B cell (primary cell): ENCODE results near the gene GLI3. TPM values are rescaled to one million over a fixed set of nuclear protein-coding genes. Genes with fewer than 3 reads are reported as not detected.

Source experiments
- ATAC-seq: fragments of 200-7000 bp; cut with Tn5 transposase; one replicate; pipeline ENCODE4 v1.10.0; 2021; ENCODE audit warnings: low read depth, mild to moderate bottlenecking, moderate number of reproducible peaks, moderate library complexity
- CTCF ChIA-PET: fragments of 350-600 bp; sonication (Branson Sonifier 250); formaldehyde crosslinking; loops from one replicate; lab custom pipeline; 2021; ENCODE audit warnings: antibody characterized with exemption, inconsistent platforms; lab: Charles Lee
- POLR2A ChIA-PET: fragments of 350-600 bp; sonication (Branson Sonifier 250); formaldehyde crosslinking; loops from one replicate; lab custom pipeline; 2021; ENCODE audit warnings: antibody characterized with exemption; lab: Charles Lee
- DNase-seq: peaks from one replicate; pipeline ENCODE4 v3.0.0; 2013
- H2AFZ ChIP-seq: 2 replicates; pipeline ENCODE4 v1.6.1; 2012; ENCODE audit warnings: mild to moderate bottlenecking, low read depth, low read length; ENCODE audit not compliant: insufficient read depth, poor library complexity, severe bottlenecking
- H3K27ac ChIP-seq, 2 donors: 1 replicate in 1 of 2; 2 replicates in 1 of 2; pipeline ENCODE4 v1.5.1; 2012 to 2013; ENCODE audit warnings: low read length in 2 of 2, mild to moderate bottlenecking in 2 of 2, moderate library complexity in 1 of 2
- H3K27me3 ChIP-seq, 4 experiments: fragments of 200-600 bp in 1 of 4; sonication (generic) in 1 of 4; replicated peaks in 1 of 4; 1 replicate in 2 of 4; 2 replicates in 2 of 4; pipeline versions ENCODE4 v1.6.1 to v1.7.0; 2013 to 2016; ENCODE audit warnings: low read length in 3 of 4, mild to moderate bottlenecking in 2 of 4, mixed read lengths in 1 of 4, moderate library complexity in 1 of 4; ENCODE audit not compliant: insufficient read depth in 4 of 4, control insufficient read depth in 3 of 4; ENCODE audit errors: control extremely low read depth in 1 of 4
- H3K36me3 ChIP-seq, 2 experiments: replicated peaks in 1 of 2; 1 replicate in 1 of 2; 2 replicates in 1 of 2; pipeline versions ENCODE4 v1.6.1 to v1.7.1; 2013; ENCODE audit warnings: low read length in 1 of 2; ENCODE audit not compliant: insufficient read depth in 2 of 2, control insufficient read depth in 1 of 2; ENCODE audit errors: control extremely low read depth in 1 of 2, extremely low read depth in 1 of 2
- H3K4me1 ChIP-seq, 2 donors: fragments of 200-600 bp in 1 of 2; sonication (generic) in 1 of 2; 1 replicate in 1 of 2; 2 replicates in 1 of 2; pipeline versions ENCODE4 v1.5.1 to v1.6.1; 2013 to 2017; ENCODE audit warnings: low read length in 2 of 2; ENCODE audit not compliant: control insufficient read depth in 2 of 2, insufficient read depth in 2 of 2
- H3K4me2 ChIP-seq: replicated peaks from 2 replicates; pipeline ENCODE3; 2012; ENCODE audit warnings: mild to moderate bottlenecking, low read depth, low read length; ENCODE audit not compliant: poor library complexity, severe bottlenecking
- H3K4me3 ChIP-seq, 5 experiments: fragments of 200-600 bp in 1 of 5; sonication (generic) in 1 of 5; 1 replicate in 3 of 5; 2 replicates in 2 of 5; pipeline versions ENCODE4 v1.5.1 to v1.7.0; 2011 to 2016; ENCODE audit warnings: low read length in 4 of 5, mild to moderate bottlenecking in 4 of 5, low read depth in 2 of 5, control low read depth in 1 of 5, moderate library complexity in 1 of 5; ENCODE audit not compliant: insufficient read depth in 1 of 5; ENCODE audit errors: control extremely low read depth in 1 of 5, extremely low read depth in 1 of 5
- H3K79me2 ChIP-seq: fragments of 200-600 bp; sonication (generic); one replicate; pipeline ENCODE4 v1.6.0; 2016; ENCODE audit warnings: low read length; ENCODE audit not compliant: control insufficient read depth, insufficient read depth
- H3K9ac ChIP-seq: fragments of 200-600 bp; sonication (generic); 2 replicates; pipeline ENCODE4 v1.6.1; 2017; ENCODE audit warnings: mild to moderate bottlenecking, low read length, moderate library complexity
- H3K9me3 ChIP-seq, 3 donors: one replicate each; pipeline versions ENCODE4 v1.6.1 to v1.7.1; 2013; ENCODE audit warnings: low read length in 2 of 3; ENCODE audit not compliant: control insufficient read depth in 2 of 3, insufficient read depth in 1 of 3; ENCODE audit errors: control extremely low read depth in 1 of 3
- H4K20me1 ChIP-seq: 2 replicates; pipeline ENCODE4 v1.6.0; 2012; ENCODE audit warnings: mild to moderate bottlenecking, low read length; ENCODE audit not compliant: insufficient read depth, control insufficient read depth, poor library complexity, severe bottlenecking
- H3K27ac Mint-ChIP-seq: one replicate; pipeline ENCODE4 v1.8.0; 2021; ENCODE audit warnings: mixed read lengths
- H3K27me3 Mint-ChIP-seq: one replicate; pipeline ENCODE4 v1.8.0; 2021; ENCODE audit warnings: mixed read lengths
- H3K4me1 Mint-ChIP-seq: one replicate; pipeline ENCODE4 v1.8.0; 2021; ENCODE audit warnings: mixed read lengths
- H3K4me3 Mint-ChIP-seq: one replicate; pipeline ENCODE4 v1.8.0; 2021; ENCODE audit warnings: mixed read lengths
- H3K9me3 Mint-ChIP-seq: one replicate; pipeline ENCODE4 v1.8.0; 2022; ENCODE audit warnings: mixed read lengths; ENCODE audit not compliant: insufficient read depth
- EZH2 ChIP-seq: IDR thresholded peaks from 2 replicates; pipeline ENCODE4 v1.6.1; 2012; ENCODE audit warnings: borderline replicate concordance, low read depth, mild to moderate bottlenecking, moderate library complexity, low read length; ENCODE audit not compliant: insufficient read depth, poor library complexity, severe bottlenecking
- WGBS: methylation state at CpG from one replicate; pipeline ENCODE4 v1.1.5; 2013; ENCODE audit warnings: missing lambda C conversion rate; ENCODE audit not compliant: insufficient coverage; 5-methylcytosine and 5-hydroxymethylcytosine counted together
- intact Hi-C: fragments of 100-400 bp; cut with micrococcal nuclease; formaldehyde crosslinking; loops from one replicate; pipeline ENCODE4 v1.10.0; 2022
- polyA plus RNA-seq: library from polyadenylated mRNA; depleted of rRNA; stranded (reverse); fragments of >200 nt; gene quantifications from 2 replicates; pipeline ENCODE4 v1.2.3, GENCODE V29; 2012
- total RNA-seq, 2 donors: library from RNA; stranded (reverse); fragments of 120-200 nt in 1 of 2; gene quantifications; 1 replicate in 1 of 2; 2 replicates in 1 of 2; pipeline versions ENCODE4 v1.2.3 to v1.2.4, GENCODE V29; 2013 to 2022
- TF ChIP-seq, protein P1 (sequence below): fragments of 200-600 bp; IDR thresholded peaks from one replicate; pipeline ENCODE4 v1.8.0; 2022; ENCODE audit warnings: antibody characterized with exemption, mild to moderate bottlenecking

GLI3 gene
- total and polyA plus RNA-seq, 2 donors (not counting 1 experiment from before 2014, with no cell fraction given): not detected

DNA sequence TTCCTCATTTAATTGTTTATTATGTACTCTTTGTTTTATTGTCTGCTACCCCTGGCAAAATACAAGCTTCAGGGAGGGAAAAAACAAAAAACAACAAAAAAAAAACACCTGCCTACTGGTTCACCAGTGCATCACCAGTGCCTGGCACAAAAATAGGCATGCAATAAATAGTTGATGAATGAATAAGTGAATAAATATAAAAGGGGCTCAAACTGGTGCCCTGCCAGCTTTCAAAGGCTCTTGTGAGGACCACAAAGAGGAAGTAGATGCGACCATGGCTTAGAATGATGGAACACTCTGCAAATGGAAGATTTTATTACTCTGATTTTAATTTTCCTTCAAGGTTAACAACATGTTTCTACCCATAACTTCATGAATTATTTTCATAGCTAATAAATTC is 321.1 kb downstream of the GLI3 start:
- H3K27ac ChIP-seq: no peak overlapping the region
- POLR2A ChIA-PET: no interaction called here
- no peak overlapping the region for H3K4me3 ChIP-seq
- WGBS: no CpG with 5 or more reads among the region's 1 CpG
- H3K27me3 ChIP-seq: peaks cover 0 to 2% (median 0%) of the 10 kb centered on the region in 4 experiments
- no peaks in the 10 kb centered on the region for H3K4me1 ChIP-seq
- CTCF ChIA-PET: interaction anchor here (0.8 to 3.9 kb wide), 4 partner anchors 8 to 26 kb away, joined by 3 to 23 read pairs (median 3); no protein-coding TSS in a partner anchor
- H3K27ac Mint-ChIP-seq: no peak overlapping the region
- H3K4me1 Mint-ChIP-seq: peaks cover 2% of the 10 kb centered on the region
- no peaks in the 10 kb centered on the region for H4K20me1 ChIP-seq
- H3K36me3 ChIP-seq: no peaks in the 10 kb centered on the region
- H3K27me3 Mint-ChIP-seq: peaks cover 3% of the 10 kb centered on the region
- no peak for TF ChIP-seq EZH2
- TF ChIP-seq, protein P1, sequence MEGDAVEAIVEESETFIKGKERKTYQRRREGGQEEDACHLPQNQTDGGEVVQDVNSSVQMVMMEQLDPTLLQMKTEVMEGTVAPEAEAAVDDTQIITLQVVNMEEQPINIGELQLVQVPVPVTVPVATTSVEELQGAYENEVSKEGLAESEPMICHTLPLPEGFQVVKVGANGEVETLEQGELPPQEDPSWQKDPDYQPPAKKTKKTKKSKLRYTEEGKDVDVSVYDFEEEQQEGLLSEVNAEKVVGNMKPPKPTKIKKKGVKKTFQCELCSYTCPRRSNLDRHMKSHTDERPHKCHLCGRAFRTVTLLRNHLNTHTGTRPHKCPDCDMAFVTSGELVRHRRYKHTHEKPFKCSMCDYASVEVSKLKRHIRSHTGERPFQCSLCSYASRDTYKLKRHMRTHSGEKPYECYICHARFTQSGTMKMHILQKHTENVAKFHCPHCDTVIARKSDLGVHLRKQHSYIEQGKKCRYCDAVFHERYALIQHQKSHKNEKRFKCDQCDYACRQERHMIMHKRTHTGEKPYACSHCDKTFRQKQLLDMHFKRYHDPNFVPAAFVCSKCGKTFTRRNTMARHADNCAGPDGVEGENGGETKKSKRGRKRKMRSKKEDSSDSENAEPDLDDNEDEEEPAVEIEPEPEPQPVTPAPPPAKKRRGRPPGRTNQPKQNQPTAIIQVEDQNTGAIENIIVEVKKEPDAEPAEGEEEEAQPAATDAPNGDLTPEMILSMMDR: no peak
- DNase-seq: no peak
- no peak overlapping the region for H3K4me3 Mint-ChIP-seq
- no peaks in the 10 kb centered on the region for H3K9me3 ChIP-seq
- no peaks in the 10 kb centered on the region for H3K9me3 Mint-ChIP-seq
- no peak overlapping the region for H3K9ac ChIP-seq
- ATAC-seq: no peak
- H2AFZ ChIP-seq: no peak overlapping the region
- no peak overlapping the region for H3K4me2 ChIP-seq
- intact Hi-C loops: no loop called here
- H3K79me2 ChIP-seq: no peaks in the 10 kb centered on the region

DNA sequence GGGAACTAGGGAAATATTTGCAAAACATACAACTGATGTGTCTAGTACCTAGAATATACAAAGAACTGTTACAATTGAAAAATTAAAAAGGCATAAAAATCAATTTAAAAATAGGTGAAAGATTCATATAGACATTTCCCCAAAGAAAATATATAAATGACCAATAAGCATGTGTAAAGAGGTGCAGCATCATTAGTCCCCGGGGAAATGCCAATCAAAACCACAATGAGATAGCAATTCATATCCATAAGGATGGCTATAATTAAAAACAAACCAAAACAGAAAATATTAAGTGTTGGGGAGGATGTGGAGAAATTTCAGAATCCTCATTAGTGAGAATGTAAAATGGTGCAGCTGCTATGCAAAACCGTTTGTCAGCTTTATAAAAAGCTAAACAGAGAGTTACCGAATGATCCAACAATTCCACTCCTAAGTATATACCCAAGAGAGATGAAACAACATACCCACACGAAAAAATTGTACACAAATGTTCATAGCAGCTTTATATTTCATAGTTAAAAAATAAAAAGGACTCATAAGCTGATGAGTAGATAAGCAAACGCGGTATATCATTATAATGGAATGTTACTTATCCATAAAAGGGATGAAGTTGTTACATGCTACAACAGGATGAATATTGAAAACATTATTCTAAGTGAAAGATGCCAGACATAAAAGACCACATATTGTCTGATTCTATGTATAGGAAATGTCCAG is 324.0 kb downstream of the GLI3 start:
- Histone ChIP-seq H3K4me1 (peaks cover 0 to 3% of the 10 kb centered on the region in 2 donors), H3K9me3 (no peaks in the 10 kb centered on the region), H3K27me3 (peaks cover 0 to under 1% (median 0%) of the 10 kb centered on the region in 4 experiments), H3K4me2 (no peak overlapping the region), H3K9ac (no peak overlapping the region), H3K4me3 (no peak overlapping the region), H3K79me2 (no peaks in the 10 kb centered on the region), H3K36me3 (no peaks in the 10 kb centered on the region), H4K20me1 (no peaks in the 10 kb centered on the region), H3K27ac (no peak overlapping the region), H2AFZ (no peak overlapping the region)
- DNase-seq (no peak), ATAC-seq (no peak)
- Mint-ChIP-seq H3K4me1 (peaks cover 4% of the 10 kb centered on the region), H3K27ac (no peak overlapping the region), H3K4me3 (no peak overlapping the region), H3K27me3 (peaks cover 3% of the 10 kb centered on the region), H3K9me3 (no peaks in the 10 kb centered on the region)
- no CpG with 5 or more reads among the region's 6 CpGs for WGBS
- ChIA-PET POLR2A (no interaction called here), CTCF (interaction anchor here (3.9 kb wide), 1 partner anchor 29 kb away, joined by 23 read pairs; no protein-coding TSS in a partner anchor)
- TF ChIP-seq EZH2: no peak
- TF ChIP-seq, protein P1: no peak
- intact Hi-C loops: no loop called here
